ENCODE measurements around the gene PRM1. TPM values are rescaled to one million over a fixed set of nuclear protein-coding genes. Genes with fewer than 3 reads are reported as not detected.
A peak's percentile ranks its signal among the peaks of the same experiment; 100 is the strongest.

The PRM1 gene
- polyA plus RNA-seq, 10 donors, result not detected

- peak; percentile 34 to 91 (median 65) for DNase-seq
These were observed 26.0 kb downstream of the PRM1 start for GRCh38 chr16:11254913-11255736.

GRCh38 chr16:11253995-11254912, 26.9 kb downstream of the PRM1 start:
- DNase-seq, result no peak

- DNase-seq, result no peak
These were observed 27.8 kb downstream of the PRM1 start for GRCh38 chr16:11253009-11253994.

GRCh38 chr16:11252482-11252931, 28.6 kb downstream of the PRM1 start:
- DNase-seq, result no peak

- peak in 1 of 3 donors; percentile 43 for DNase-seq
These were observed 29.3 kb downstream of the PRM1 start for GRCh38 chr16:11251525-11252481.

GRCh38 chr16:11250786-11251524, 30.2 kb downstream of the PRM1 start:
- DNase-seq, result no peak

- no peak for DNase-seq
These were observed 30.9 kb downstream of the PRM1 start for GRCh38 chr16:11250091-11250785.

GRCh38 chr16:11249233-11250061, 31.7 kb downstream of the PRM1 start:
- no peak for DNase-seq

- no peak for DNase-seq
These were observed 33.0 kb downstream of the PRM1 start for GRCh38 chr16:11248133-11248532.

GRCh38 chr16:11245988-11246387, 35.1 kb downstream of the PRM1 start:
- DNase-seq, result no peak

GRCh38 chr16:11245222-11245737, 35.9 kb downstream of the PRM1 start:
- no peak for DNase-seq

- DNase-seq, result no peak
These were observed 38.5 kb downstream of the PRM1 start for GRCh38 chr16:11242658-11243057.

GRCh38 chr16:11241480-11242204, 39.5 kb downstream of the PRM1 start:
- no peak for DNase-seq

- no peak for DNase-seq
These were observed 40.3 kb downstream of the PRM1 start for GRCh38 chr16:11240636-11241473.

GRCh38 chr16:11239644-11240632, 41.2 kb downstream of the PRM1 start:
- DNase-seq, result no peak

Measured in muscle of back (tissue), 11 donors.